NOMO-1 (cell line): ENCODE results near the gene MYO16.
A peak's percentile ranks its signal among the peaks of the same experiment; 100 is the strongest.

Experiments used
- DNase-seq, 2 experiments: peaks; one replicate each; lab custom pipeline; 2025; ENCODE audit not compliant: unreplicated experiment in 2 of 2; lab: John Stamatoyannopoulos, UW

MYO16 gene

DNA sequence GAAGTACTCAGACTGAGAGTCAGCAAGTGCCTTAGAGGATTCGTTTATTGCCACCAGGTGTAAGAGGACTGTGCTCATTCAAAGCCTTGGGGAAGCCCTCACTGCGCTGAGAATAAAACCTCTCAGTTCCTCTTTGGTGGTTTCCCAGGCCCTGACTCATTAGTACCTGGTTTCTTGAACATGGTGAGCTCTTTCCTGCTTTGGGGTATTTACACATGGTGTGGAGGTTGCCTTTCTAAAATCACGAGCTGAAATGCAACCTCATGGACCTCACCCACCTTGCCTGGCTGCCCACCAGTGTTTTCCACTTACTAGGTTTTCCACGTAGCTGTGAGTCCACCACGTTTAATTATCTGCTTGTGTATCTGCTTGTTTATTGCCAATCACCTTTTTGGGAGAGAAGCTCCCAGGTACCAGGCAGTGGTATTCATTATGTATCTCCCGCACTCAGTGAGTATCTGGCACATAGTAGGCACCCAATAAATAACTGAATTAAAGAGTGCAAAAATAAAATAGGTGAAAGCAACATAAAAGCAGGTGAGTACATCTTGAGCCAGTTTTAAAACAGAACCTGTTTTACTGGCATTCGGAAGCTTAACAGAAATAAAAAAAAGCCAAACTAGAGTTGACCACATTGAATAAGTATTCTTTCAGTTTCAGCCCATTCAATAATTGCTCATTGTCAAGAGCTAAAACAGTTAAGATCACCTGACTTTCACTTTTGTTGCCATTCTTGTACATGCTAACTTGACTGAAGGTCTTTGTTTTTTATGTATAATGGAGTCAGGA is 533.0 kb downstream of the MYO16 start:
- peak; percentile 95 to 99 for DNase-seq

DNA sequence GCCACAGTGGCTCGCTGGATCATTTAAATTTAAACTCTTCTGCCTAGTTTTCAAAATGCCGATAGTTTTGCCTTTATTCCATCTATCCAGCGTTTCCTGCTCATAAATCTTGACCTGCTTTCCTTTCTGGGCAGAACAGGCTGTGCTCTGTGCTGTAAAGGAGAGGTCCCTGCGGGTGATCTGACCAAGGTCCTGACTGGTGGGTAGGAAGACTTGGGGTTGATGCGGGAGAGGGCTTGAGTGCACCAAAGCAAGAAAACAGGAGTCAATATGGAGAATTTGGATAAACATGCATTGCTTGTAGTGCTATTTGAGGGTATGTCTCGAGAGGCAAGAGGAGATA is 533.6 kb downstream of the MYO16 start:
- no peak for DNase-seq

DNA sequence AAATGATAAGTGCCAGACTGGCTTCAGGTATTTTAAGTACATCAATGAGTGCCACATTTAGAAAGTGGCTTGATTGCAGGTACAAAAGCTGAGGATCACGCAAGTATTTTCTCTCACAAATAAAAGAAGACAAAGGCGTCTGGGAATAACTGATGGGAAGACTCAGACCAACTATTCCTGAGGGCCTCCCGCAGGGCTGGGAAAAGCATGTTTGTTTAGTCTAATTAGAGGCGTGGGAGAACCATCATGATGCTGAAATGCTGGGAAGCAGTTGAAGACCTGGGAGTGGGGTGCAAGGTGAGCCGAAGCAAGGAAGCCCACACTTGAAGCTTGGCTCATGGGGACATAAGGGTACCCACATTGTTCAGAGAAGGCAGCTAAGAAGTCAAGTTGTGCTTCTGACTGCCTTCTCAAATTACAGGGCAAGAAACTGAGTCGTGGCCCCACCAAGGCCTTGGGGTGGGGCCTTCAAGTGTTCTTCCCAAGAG is 536.0 kb downstream of the MYO16 start:
- DNase-seq = no peak

DNA sequence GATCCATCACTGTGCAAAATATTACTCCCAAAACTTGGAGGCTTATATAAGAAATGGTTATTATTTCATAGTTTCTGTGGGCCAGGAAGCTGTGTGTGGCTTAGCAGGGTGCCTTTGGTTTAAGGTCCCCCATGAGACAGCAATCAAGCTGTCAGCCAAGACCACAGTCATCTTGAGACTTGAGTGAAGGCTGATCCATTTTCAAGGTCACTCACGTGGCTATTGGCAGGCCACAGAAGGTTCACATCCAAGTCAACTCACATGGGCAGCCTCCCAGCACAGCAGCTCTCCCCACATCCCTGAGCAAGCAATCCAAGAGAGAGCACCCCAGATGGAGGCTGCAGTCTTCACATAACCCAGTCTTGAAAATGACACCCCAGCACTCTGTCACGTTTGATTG is 537.4 kb downstream of the MYO16 start:
- DNase-seq = no peak

DNA sequence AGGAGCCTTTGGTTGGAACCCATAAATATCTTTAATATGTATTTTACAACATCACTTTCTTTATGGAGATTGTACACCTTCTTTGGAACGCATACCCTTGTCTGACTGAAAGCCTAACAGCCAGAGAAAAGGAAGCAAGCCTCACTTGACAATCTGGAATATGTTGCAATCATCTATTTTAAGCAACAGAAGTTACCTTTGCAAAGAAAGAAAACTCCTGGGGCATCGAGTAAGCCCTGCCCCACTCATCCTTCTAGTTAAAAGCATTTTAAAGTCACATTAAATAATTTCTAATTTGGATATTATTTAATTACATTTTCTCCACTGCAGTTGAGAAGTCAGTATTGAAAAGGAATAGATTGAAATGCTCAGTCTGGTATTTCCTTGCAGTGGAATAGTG is 542.7 kb downstream of the MYO16 start:
- peak in 1 of 2 experiments; percentile 49 for DNase-seq

DNA sequence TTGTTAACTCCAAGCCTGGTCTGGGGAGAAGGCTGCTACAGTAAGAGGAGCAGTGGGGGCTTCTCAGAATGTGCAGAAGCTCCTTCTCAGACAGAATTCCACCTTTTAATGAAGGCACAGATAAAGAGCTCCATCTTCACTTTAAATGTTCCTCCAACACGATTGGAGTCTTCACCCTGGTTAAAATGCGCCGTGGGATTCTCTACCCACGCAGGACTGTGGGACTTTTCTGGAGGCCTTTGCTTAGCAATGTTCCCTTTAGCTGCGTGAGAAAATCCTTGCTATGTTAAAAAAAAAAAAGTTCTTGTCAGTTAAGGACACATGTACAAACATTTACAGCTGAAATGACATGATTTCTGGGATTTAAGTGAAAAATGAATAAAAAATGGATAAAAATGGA is 546.3 kb downstream of the MYO16 start:
- DNase-seq = no peak

DNA sequence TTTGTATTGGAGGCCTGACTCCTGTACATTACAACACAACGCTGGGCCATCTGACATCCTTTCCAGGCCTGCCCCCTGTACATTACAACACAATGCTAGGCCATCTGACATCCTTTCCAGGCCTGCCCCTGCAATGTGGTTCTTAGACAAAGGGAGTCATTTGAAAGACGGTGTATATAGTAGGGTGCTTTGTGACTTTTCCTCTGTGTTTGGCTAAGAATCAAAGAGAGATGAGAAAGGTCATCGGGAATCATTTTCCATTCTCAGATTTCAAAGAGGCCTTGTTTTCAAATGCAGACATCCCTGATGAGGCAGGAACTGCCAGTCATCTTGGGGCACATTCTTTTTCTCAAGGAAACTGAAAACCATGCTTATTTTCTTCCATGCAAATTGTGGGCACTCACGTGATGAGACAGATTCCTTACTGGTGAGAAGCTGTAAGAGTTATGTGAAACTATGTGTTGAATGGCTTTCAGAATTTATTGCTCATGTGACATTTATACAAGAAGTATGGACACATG is 551.6 kb downstream of the MYO16 start:
- DNase-seq = no peak

DNA sequence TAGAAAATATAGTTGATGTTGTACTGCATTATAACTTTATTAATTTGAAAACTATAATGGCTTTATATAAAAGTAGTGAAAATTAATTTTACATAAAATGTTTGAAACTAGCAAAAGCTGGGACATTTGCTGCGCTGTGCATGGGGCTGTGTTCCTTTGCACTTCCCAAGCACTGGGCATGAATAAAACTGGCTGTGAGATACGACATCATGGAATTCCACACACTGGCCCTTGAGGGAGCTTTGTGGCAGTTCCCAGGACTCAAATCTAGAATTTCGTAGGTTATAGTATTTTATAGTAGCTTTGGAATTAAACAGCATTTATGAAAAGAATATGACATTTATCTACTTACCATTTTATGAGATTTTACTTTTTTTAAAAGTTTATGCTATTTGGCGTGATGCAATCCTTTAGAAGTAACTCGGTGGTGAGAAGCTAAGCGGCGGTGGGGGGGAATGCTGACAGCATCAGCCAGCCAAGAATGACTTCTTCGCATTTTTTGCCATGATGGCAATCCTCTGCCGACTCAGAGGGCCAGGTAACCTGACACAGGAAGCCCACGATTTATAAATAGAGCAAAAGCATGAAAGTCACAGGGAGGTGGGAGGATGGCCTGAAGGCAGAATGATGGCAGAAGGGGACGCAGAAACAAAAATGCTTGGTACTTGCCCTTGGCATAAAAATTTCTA is 553.5 kb downstream of the MYO16 start:
- DNase-seq = no peak

DNA sequence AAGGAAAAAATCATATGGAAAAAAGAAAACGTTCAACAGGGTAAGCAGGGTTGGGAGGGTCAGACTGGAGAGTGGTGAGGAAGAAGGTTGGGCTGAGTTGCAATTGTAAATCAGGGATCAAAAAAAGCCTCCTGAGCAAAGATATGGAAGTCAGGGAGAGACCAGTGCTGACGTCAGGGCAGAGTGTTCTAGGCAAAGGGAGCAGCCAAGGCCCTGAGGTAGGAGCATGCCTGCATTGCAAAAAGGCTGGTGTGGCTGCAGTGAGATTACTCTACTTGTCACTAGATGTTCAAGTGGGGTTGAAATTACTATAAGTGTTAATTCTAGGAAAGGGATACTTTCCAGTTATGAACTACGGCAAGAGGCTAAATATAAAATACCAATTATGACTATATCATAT is 562.0 kb downstream of the MYO16 start:
- DNase-seq = no peak

DNA sequence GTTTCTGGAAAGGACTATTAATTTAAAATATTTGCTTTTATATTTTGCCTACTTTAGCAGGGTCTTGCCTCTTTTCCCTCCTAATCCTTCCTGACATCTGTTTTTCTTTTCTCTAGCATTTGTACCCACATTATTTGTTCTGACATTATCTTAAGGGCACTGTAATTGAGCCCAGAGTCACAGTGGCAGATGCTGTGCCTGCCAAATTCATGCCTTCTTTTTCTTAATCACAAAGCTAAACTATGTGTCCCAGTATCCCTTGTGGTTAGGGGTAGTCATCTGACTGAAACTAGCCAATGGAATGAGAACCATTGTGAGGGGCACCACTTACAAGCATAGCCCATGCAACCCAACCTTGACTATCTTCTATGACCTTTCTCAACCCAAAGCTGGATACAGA is 562.9 kb downstream of the MYO16 start:
- no peak for DNase-seq

DNA sequence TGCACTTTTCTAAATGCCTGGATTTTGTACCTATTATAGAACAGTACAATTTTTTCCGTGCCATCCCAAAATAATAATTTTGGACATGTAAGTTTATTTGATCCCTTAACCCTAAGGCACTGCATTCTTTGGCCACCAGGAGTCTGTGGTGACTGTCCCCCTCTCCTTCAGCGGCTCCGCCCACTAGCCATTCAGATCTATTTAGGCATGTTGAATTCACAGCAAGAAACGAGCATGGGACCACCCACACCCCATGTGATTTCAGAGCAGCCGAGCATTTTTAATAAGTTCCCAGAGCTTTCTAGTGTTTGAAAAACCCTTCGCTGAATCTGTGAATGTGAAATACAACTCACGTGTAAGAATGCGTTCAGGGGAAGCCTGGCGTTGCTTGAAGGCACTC is 567.5 kb downstream of the MYO16 start:
- no peak for DNase-seq

DNA sequence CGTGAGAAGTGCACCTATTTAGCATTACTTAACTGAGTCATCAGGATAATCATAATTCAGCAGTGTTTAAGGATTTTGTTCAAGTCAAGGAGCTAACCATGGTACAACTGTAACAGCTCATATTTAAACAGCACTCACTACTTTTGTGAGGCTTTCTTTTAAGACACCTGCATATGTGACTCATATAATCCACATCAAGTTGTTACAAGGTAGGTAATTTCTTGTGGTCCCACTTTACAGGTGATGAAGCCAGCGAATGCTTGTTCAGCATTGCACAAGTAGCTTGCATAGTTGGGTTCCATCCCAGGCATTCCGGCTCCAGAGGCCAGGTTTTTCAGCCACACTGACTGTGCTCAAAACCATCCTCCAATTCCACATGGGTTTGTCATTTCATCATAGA is 569.2 kb downstream of the MYO16 start:
- DNase-seq = no peak

DNA sequence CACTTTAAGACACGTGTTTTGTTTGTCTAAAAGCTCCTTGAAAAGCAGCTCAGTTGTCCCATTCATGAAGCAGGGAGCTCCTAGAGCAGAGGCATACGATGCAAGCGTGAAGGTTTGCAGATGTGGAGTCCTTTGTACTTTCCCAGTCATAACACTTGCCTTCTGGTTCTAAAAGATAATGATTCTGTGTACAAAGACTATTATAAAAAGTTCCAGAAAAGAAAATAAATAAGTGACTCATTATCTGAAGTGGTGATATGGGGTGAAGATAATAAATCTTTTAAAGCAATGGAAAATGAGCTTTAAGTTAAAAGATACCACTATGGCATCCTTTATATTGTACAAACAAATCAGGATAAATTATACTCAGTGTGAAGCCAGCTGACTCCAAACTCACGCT is 569.9 kb downstream of the MYO16 start:
- no peak for DNase-seq

DNA sequence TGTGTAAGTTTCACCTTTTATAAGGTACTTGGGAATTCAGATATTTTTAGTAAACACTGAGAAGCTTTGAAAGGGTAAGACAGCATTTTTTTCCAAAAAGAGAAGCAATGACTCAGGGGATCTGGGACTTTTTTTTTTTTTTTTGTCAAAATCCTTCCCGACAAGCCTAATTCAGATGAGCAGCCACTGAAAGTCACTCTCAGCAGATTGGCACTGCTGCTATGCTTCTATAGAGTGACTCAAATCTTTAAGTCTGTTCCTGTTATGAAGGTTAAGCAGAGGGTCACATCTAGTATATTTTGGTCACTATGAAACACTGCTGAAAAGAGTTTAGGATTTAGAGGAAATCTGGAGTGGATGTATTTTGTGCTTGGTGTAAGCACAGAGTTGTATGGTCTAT is 571.1 kb downstream of the MYO16 start:
- no peak for DNase-seq

DNA sequence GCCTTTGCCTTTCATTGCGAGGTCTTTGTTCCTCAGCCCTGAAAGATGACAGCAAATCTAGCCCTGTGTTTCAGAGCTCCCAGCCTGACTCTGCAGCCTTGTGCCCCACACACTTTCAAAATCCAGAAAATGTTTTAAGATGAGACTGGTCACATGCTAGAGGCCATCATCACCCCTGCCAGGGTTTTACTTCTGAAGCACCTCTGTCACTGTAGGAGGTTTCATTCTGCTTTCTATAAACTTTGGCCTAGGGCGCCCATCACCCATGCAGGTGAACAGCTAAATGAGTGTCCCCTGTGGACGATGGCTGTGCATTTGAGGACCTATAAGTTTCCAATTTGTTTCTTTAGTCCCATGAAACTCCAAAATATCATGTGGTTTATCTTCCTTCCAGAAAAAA is 574.2 kb downstream of the MYO16 start:
- DNase-seq = no peak

DNA sequence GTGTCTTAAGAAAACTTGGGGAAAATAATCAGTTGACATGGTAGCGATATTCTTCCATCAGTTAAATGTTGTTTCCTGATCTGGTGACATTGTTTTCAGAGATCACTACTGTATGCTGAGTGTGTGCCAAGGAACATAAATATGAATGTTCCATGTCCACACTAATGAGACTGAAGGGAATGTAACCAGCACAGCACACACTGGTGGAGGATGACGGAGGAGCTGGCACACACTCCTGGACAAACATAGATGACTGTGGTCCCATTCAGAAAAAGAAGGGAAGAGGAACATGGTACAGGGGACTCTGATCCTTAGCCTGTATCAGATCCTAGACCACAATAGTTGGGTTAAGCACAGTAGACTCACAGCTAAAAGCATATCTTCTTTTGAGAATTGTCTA is 574.8 kb downstream of the MYO16 start:
- no peak for DNase-seq

DNA sequence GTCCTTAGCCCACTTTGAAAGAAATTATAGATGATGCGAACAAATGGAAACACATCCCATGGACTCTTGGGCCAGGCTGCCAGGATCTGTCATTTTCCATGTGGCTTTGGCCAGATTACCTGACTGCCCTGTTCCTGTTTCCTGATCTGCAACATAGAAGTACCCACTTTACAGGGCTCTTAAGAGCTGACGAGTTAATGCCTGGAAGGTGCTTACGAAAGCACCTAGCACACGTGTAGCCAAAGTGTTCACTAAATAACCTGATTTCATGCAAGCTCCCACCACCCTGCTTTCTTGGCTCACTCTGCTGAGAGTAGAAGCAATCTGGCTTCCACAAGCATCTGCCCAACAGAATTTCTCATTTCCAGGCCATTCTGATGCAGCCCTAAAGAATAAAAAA is 575.2 kb downstream of the MYO16 start:
- DNase-seq = no peak

DNA sequence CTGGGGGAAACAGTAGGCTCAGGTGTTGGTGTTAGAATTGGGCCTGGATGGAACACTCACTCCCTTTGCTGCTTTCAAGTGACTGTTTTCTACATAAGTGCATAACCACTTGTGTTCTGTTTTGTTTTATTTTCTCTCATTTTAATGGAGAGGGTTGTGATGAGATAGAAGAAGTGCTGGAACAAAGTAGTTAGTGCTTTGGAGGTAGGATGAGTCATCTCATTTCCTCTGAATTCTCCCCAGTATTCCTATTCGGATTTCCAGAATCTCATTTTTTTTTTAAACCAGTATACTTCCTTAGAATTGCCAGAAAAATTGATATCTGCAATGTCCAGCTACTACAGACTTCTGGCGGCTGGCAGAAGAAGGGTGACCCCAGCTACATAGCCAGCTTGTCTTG is 575.9 kb downstream of the MYO16 start:
- DNase-seq = no peak

DNA sequence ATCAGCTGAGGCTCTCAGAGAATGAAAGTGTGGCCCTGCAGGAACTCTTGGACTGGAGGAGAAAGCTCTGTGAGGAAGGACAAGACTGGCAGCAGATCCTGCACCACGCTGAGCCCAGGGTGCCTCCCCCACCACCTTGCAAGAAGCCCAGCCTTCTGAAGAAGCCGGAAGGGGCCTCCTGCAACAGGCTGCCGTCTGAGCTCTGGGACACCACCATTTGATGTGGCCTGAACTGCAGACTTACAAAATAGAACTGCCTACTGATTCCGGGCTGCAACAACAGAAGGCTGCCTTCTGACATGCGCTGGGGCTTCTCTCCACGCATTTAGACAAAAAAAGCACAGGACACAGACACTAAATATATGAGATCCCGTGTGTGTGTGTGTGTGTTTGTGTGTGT is 577.2 kb downstream of the MYO16 start:
- DNase-seq = no peak

DNA sequence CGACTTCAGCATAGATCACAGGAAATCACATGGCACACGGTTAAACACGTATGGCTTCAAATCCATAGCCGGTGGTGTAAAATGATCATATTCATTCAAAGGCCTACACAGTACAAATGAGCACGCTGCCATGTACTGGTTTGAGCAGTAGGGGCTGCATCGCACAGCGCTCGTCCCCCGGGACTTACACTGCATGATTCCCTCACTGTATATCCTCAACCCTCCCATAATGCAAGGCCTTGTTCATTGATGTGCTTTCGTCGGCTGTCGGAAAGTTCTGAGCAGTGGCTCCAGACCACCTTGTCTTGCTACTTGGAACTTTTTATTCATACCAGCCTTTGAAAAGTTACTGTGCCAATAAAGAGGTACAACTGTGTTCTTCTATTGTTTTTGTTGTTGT is 578.2 kb downstream of the MYO16 start:
- DNase-seq = no peak

DNA sequence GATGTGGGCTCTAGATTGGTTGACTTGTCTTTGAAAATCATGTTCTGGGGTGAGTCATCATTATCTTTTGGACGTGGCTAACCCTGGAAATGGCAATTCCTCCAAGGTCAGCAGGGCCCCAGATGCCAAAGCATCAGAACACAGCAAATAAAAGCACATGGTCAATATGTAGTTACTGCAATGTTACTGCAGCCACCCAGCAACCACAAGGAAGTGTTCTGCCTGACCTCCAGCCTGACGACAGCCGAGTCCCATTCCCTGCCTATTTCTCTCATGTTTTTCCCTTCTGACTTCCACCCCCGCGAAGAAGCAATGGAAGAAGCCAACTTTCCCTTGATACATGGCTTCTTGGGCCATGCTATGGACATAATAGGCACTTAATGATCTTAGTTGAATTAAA is 579.1 kb downstream of the MYO16 start:
- DNase-seq = no peak

DNA sequence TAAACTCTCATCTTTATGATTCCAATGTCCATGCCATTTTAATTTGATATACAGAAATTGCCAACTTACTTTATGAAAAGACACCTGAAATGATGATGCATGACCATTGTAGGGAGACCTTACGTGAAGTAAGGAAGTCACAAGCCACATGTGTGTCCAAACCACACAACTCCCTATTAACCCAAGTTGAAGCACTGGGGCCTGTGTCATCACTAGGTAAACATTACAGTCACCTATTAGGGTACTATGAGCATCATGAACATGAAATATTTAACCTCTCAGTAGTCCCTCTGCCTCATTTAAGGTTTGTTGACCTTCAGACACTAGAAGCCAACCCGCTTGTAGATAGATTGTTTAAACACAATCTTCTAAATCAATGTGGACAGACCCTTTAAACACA is 580.1 kb downstream of the MYO16 start:
- no peak for DNase-seq
